LNCaP clone FGC (cell line): ENCODE results near the gene TMEM132C.

Experiments
- DNase-seq: peaks from one replicate; pipeline ENCODE4 v3.0.0-alpha.2; 2011; ENCODE audit warnings: low read depth
- H3K4me3 ChIP-seq: 2 replicates; pipeline ENCODE4 v1.5.1; 2011; ENCODE audit warnings: mild to moderate bottlenecking, low read depth, low read length, control low read depth
- CTCF ChIP-seq: IDR thresholded peaks from 2 replicates; pipeline ENCODE4 v1.5.1; 2012; ENCODE audit warnings: mild to moderate bottlenecking; ENCODE audit not compliant: control insufficient read depth, insufficient read depth; ENCODE audit errors: extremely low read depth

TMEM132C gene

GRCh38 chr12:128267131-128267622 is at the start of gene TMEM132C:
Gene TMEM132C (plus strand): TSS chr12:128267170. CDS start chr12:128267403, 233 bp downstream.
- TF ChIP-seq CTCF, result no peak
- no peak for DNase-seq
- no peak within 1 kb of the TSS for H3K4me3 ChIP-seq

- no peak for DNase-seq
- no peak for TF ChIP-seq CTCF
- no peak overlapping the region for H3K4me3 ChIP-seq
These were observed 42.7 kb upstream of the TMEM132C start for GRCh38 chr12:128224226-128224625.

GRCh38 chr12:128228581-128228980 is 38.4 kb upstream of the TMEM132C start:
- H3K4me3 ChIP-seq, result no peak overlapping the region
- no peak for TF ChIP-seq CTCF
- DNase-seq, result no peak

- no peak overlapping the region for H3K4me3 ChIP-seq
- TF ChIP-seq CTCF, result no peak
- no peak for DNase-seq
These were observed 31.1 kb upstream of the TMEM132C start for GRCh38 chr12:128235635-128236417.

GRCh38 chr12:128236525-128236924 is 30.4 kb upstream of the TMEM132C start:
- TF ChIP-seq CTCF, result no peak
- no peak overlapping the region for H3K4me3 ChIP-seq
- DNase-seq, result no peak

GRCh38 chr12:128240745-128241144 is 26.2 kb upstream of the TMEM132C start:
- no peak overlapping the region for H3K4me3 ChIP-seq
- no peak for DNase-seq
- no peak for TF ChIP-seq CTCF

GRCh38 chr12:128245121-128245520 is 21.8 kb upstream of the TMEM132C start:
- H3K4me3 ChIP-seq, result no peak overlapping the region
- DNase-seq, result no peak
- TF ChIP-seq CTCF, result no peak
